ENCODE results near the gene RGS7. TPM values are rescaled to one million over a fixed set of nuclear protein-coding genes. Genes with fewer than 3 reads are reported as not detected.
"Not testable (repeated sequence)": the region's sequence is repeated elsewhere in the genome, so short reads cannot be mapped to it uniquely, and the experiment has no call there.

RGS7 gene
- total RNA-seq, 1 donor from 2014 or later, result not detected

DNA sequence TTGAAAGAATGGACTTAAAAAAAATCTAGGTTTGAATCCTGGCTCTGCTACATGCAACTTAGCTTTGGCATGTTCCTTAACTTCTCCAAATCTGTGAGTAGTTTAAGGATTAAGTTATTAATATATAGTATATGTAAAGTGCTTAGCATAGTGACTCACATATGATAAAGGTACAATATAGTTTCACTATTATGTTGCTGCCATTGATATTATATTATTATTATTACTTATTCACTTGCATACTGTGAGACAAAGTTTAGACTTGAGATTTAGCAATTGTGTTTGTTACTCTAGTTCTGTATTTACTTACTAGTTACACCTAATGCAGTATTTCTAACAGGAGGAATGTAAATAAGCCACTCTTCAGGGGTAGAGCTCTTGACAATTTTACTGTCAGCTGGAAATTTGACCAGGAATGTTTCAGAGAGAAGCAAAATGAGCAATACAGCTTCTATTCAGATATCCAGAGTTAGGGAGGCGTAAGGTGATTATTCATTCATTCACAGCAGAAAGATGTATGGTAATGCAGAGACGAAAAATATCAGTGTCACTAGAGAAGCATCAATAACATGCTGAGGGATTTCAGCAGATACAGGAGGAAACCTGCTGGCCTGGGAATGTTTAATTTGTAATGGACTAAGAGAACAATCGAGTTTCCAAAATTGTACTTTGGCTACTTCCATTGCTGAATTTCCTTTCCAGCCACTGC lies 25.5 kb downstream of the RGS7 start:
- no peak for ATAC-seq

DNA sequence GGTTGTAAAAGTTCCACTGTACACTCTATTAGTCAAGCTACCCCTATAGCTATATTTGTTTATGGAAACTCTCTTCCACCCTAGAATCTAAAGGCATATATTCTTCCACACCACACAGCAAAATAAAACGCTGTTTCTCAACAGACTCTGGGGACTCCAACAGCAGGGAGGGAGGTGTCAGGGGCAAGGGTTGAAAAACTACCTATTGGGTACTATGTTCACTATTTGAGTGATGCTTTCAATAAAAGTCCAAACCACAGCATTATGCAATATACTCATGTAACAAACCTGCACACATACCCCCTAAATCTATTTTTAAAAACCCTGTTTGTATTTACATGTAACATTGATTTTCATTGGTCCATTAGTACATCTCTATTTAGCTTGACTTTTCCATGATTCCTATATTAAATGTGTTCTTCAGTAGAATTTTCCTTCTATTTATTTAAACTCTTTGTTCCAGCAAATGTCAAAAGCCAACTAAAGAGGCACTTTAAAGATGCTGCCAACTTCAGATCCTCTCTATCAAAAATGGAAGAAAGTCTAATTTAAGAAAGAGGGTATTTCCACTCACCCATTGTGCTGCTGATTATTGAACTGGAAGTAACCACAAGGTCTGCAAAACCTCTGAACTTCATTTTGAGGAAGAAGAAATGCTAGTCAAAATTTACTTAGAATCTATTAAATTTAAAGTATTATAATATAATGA lies 26.2 kb downstream of the RGS7 start:
- ATAC-seq, result no peak

DNA sequence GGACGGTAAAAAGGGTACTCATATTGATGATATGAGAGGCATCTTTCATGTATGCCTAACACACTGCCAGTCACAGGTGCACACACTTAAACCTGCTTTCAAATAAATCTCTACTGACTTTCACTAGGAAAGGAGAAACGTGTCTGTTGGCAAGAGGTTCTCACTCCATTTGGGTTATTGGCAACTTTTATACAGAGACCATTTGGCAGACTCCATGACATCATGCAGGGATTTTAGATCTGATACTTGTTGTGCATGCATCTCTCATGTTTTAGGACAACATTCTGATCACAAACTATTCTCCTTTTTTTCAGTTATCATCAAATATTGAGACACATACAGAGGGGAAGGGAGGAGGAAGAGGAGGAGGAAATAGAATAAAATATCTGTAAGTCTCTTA lies 31.5 kb downstream of the RGS7 start:
- ATAC-seq, result no peak

DNA sequence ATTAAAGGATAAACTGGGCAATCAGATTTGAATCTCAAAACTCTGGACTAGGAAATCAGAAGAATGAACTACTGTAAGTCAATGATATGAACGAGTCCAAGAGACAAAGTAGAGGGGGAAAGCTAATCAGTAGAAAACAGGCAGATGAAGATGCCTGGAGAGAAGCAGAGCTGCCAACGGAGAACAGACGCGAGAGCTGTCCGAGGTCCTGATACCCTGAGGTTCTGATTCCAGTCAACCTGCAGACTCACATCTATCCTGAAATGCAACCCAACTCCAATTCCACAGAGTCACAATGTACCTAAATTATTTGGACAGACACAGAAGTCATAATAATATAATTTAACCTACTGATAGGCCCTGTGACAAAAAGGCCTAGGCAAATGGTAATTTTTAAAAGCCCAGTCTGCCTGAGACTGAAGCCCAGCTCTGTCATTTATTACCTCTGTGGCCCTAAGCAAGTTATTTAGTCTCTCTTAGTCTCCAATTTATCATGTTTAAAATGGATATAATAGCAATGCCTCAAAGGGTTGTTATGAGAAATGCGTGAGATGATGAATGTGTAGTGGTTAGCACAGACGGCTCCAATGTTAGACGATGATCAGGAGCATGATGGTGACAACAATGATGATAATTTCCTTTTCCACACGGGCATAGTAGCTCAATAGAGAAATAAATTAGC lies 33.4 kb downstream of the RGS7 start:
- no peak for ATAC-seq

DNA sequence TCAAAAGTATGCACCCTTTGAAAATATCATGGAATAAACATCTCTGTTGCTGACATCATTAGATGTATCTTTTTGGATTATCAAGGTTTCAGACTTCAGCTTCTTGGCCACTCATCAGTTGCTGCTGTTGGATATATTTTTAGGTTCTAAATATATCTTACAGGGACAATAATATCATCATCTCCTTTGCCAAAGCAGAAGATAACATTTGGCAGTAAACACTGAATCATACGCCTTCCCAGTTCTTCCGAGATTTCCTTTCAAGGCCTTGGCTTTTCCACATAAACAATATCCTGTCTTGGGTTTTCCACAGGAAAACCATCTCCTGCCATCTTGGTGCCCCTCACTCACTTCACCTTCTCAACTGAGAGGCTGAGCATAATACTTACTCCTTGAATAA lies 39.3 kb downstream of the RGS7 start:
- no peak for ATAC-seq

DNA sequence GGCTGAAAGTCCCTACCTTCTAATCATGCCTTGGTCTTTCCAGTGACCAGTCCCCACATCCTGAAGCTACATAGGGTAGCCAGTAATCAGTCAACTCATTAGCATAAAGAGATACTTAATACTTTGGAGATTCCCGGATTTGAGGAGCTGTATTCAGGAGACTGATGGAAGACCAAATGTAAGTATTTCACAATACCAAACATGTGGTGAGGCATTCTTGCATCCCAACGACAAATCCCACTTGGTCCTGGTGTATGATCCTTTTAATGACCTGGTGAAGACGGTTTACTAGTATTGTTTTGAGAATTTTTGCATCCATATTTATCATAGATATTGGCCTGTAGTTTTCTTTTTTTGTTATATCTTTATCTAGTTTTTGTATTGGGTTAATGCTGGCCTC lies 40.6 kb downstream of the RGS7 start:
- ATAC-seq, result no peak

DNA sequence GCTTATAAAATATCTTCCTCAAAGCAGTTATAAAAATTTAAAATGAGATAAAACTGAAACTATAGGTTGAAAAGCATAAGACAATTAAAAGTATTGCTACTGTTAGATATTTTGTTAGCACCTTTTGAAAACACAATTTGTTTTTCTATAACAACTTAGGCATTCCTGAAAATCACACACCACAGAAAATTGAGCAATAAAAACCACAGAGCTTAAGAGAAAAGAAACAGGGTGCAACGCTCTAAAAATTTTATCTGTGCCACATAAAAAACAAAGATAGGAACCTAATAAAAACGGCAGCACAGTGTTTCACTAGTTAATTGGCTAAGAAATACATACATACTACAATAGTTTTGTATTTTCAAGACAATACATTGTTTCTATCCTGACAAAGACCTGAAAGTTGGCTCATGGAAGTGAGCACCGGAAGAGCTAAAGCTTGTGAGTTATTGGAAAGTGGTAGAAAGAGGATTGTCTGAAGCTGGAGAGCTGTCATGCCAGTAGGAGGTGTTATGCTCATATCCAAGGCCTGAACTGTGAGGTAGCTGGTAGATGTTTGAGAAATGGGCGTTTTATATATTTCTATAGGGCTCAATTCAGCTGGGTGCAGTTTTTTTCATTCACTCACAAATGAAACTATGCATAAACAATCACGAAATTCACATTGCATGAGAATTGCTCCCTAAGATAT lies 45.8 kb downstream of the RGS7 start:
- no peak for ATAC-seq

DNA sequence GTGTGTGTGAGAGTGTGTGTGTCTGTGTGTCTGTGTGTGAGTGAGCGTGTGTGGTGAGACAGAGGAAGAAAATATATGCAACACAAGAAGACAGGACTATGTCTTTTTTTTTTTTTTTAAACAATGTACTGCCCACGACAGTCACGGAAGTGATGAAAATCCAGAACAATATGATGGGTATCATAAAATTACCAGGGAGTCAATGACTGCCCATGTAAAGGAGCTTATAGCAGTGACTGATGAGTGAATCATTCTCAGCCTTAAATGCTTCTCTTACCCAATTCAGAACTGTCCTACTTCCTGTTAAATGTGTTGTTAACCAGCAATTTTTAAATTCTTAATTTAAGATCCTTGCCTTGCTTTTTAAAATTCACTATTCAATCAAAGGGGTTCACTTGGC lies 46.6 kb downstream of the RGS7 start:
- no peak for ATAC-seq

DNA sequence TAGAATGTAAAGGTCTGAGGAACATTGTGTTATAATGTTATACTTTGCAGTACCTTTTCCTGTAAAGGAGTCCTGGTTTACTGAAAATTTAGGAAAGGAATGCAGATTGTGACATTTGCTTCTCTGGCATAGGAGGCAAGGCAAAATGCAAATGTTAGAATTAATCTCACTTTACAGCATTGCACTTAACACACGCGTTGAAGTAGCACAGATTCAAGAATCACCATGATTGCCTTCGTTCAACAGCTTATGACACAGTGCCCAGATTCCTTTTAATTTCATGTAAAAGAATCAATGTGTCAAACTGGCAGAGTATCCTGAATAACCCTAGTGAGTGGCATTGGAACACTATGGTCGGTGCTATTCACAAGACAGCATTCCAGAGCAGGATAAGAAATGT lies 47.4 kb downstream of the RGS7 start:
- no peak for ATAC-seq

DNA sequence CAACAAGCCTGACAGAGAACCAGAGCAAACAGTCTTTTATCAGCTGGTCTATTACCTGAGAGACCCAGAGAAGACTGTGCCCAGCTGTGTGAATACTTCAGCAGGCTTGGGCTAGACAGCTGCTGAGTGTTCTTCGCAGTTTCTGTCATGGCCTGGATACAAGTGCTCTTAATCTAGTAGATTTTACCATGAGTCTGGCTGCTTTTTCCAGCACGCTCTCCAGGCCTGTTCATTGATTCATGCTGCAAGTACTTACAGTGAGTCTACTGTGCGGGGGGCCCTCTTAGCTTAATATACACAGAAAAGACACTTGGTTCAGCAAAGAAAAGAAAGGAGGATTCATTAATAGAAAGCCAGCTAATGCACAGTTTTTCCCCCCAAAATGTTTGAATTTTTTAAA lies 48.5 kb downstream of the RGS7 start:
- no peak for ATAC-seq

DNA sequence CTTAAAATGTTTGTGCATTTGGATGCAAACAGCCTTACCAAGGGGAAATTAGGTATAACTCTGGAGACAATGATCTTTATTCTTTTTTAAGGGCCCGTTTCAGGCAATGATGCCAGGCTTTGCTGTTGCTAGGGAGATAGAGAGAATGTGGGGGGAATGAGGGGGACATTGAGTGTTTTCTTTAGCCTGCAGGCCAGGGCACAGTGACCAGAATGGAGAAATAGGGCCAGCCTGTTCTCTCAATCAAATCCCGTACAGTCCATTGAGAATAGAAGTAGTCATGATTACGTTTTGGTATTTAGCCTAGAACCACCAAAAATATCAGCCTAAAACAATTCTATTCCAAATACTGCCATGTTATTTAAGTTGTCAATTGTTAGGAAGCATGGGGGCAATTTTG lies 49.0 kb downstream of the RGS7 start:
- ATAC-seq, result no peak

DNA sequence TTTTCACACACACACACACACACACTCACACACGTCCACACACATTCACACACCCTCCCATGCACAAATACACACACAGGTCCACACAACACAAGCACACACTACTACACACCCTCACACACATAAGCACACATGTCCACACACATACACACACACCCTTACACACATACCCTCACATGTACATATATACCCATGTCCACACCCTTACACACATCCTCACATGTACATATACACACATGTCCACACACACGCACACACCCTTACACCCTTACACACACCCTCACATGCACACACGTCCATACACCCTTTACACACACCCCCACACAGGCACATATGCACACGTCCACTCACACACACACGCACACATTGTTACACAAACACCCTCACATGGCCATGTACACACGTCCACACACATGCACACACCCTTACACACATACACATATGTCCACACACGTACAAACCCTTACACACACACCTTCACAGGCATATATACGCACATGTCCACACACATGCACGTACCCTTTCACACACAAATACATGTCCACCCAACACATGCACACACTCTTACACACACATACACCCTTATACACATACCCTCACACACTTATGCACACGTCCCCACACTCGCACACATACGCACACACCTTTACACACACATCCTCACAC lies 50.7 kb downstream of the RGS7 start:
- ATAC-seq, result peak; percentile 8

DNA sequence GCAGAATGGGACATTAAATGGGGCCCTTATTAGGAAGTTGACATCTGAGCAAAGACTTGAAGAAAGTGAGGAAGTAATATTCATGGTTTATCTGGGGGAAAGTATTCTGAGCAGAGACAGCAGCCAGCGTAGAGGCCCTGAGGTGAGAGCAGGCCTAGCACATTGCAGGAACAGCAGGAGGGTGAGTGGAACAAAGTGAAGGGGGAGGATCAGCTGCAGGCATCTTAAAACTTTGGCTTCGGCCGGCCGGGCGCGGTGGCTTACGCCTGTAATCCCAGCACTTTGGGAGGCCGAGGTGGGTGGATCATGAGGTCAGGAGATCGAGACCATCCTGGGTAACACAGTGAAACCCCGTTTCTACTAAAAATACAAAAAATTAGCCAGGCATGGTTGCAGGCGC lies 55.0 kb downstream of the RGS7 start:
- ATAC-seq, result not testable (repeated sequence)

DNA sequence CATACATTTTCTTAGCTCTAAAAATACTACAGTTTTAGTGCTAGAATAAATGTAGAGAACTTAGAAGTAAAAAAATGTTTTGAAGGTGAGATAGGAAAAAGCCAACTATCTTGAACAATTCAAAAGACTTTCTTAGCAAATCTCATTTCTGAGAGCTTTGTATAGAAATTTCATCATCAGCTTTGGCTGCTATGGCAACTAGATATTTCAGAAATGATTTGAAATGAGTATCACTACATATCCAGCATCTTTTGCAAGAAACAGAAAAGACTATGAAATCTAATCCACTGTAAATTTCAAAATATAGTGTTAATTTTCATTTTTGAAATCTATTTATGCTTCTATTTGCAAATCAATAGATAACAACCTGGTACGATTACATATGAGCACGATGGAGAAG lies 57.7 kb downstream of the RGS7 start:
- ATAC-seq, result no peak

DNA sequence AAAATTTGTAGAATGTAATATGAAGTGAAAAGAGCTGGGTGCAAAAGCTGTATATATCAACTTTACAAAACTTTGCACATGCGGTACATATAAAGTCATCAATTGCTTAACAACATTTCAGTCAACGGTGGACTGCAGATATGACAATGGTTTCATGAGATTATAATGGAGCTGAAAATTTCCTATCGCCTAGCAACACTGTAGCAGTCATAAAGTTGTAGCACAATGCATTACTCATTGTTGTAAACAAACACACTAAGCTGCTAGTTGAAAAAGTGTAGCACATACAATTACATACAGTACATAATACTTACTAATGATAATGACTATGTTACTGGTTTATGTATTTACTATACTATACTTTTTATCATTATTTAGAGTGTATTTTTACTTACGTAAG lies 64.0 kb downstream of the RGS7 start:
- ATAC-seq, result no peak

DNA sequence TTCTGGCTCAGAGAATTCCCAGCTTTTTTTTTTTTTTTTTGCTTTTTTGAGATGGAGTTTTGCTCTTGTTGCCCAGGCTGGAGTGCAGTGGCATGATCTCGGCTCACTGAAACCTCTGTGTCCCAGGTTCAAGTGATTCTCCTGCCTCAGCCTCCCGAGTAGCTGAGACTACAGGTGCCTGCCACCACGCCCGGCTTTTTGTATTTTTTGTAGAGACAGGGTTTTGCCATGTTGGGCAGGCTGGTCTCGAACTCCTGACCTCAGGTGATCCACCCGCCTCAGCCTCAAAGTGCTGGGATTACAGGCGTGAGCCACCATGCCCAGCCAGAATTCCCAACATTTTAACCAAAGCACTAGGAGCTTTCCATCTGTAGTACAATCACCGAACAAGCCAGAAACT lies 65.5 kb downstream of the RGS7 start:
- ATAC-seq, result not testable (repeated sequence)

DNA sequence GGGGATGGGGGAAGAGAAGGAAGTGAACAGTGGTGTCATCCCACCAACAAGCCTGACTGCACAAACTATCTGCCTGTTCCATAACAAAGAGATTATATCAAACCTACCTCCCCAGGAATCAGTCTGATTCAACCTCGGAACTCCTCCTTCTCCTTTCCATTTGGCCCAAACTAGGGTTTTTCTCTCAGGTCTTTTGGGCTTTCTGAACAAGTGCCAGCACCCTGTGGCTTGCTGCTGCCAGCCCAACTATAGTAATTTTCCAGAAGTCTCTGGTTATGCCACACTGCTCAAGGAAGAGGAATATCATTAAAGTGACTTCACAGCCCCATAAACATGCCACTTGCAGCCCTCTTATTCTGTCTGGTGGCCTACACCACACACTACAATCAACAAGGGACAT lies 70.5 kb downstream of the RGS7 start:
- no peak for ATAC-seq

DNA sequence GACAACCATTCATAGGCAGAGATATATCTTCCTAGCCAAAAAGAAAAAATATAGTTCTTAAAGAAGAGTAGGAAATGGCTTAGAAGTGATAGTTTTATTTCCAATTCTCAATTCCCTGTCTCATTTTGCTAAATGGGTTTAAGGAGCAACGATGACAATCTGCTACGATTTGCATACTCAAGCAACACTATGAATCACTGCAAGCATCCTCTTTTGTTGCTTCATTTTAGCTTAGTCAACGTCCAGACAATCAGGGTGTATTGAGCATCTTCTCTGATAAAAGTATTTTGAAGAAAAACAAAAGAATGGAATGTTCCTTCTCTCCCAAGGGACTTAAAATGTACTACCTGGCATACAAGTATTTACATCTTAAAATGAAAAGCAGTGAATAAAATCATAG lies 80.6 kb downstream of the RGS7 start:
- ATAC-seq, result no peak

DNA sequence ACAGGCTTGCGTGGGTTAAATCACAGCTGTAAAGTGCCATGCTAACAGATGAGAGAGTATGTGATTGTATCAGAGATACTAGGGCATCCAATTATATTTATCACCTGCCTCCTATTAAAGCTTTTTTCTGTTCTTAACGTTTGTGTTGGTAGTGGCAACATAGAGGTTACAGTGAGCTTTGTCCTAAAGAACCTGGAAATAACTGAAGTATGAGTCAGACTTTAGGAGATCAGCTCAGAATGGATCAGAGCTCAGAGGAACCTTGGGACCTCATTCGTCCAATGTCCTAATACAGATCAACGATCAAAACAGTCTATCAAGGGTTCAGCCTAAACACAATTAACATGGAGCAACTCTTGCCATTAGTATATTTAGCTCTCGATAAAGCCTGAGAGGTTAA lies 81.0 kb downstream of the RGS7 start:
- no peak for ATAC-seq

DNA sequence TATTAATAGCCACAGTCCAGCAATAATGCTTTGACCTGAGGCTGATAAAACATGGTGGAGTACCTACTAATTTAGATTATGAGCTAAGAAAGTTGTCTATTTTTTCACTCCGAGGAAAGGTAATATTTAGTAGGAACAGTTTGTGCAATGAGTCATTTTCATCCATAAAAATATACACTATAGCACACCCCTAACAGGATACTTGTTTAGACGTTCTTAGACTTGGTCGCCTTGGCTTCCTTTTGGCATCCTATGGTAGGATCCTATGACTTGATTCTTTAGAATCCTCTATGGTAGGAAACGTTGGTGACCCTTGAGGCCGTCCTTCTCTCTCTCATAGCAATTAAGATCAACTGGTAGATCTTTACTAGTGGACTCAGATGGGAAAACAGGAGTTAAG lies 81.8 kb downstream of the RGS7 start:
- ATAC-seq, result no peak

DNA sequence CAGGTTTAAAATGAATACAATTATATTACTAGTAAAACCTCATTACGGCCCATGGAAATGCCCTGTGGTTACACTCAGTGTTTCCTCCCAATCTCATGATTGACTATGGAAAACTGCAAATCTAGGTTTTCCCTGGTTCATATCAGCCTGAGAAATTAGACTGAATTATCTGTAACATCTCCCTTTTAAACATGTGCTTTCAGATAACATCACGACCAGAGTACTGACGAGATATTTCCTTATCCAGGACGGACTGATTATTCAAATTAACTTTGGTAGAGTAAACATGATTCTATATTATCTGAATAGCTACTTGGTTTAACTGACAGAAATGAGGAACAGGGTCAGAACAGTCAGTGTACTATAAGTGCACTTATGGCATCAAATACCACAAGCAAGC lies 82.3 kb downstream of the RGS7 start:
- ATAC-seq, result no peak

DNA sequence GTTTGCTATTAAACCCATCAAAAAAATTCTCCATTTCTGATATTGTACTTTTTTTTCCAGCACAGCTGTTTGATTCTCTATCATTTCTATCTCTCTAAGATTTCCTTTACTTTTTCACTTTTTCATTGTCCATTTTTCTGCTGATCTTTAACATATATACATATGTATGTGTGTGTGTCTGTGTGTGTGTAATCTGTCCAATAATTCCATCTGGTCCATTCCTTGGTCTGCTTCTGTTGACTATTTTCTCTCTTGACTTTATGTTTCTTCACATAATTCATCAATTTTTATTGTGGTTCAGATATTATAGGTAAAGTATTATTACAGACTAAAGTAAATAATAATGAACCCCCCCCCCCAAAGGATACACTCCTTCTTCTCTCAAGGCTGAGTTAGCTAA lies 84.2 kb downstream of the RGS7 start:
- no peak for ATAC-seq

DNA sequence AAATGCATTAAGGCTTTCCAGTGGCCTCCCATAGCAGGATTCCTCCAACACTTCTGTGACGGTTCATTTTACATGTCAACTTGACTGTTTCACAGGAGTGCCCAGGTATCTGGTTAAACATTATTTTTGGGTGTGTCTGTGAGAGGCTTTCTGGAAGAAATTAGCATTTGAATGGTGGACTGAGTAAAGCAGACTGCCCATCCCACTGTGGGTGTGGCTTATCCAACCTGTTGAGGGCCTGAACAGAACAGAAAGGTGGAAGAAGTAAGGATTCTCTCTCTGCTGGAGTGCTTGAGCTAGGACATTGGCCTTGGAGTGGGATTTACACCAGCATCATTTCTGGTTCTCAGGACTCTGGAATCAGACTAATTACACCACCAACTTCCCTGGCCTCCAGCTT lies 85.6 kb downstream of the RGS7 start:
- no peak for ATAC-seq

Data from esophagus mucosa (tissue), 1 donor.